A204.1 (cell line): ENCODE results near the gene ATE1.
"Not testable (repeated sequence)": the region's sequence is repeated elsewhere in the genome, so short reads cannot be mapped to it uniquely, and the experiment has no call there.

ENCODE experiments used
- FAIRE-seq: peaks from 2 replicates; lab custom pipeline; 2012; peaks lifted over from hg19 to GRCh38; lab: Jason Lieb, UNC

The ATE1 gene

GRCh38 chr10:121828045-121828444, 99.8 kb downstream of the ATE1 start:
- no peak for FAIRE-seq

- not testable (repeated sequence) for FAIRE-seq
Observed at GRCh38 chr10:121826773-121827172, 101.1 kb downstream of the ATE1 start.

GRCh38 chr10:121823993-121824463, 103.8 kb downstream of the ATE1 start:
- FAIRE-seq = peak; percentile 90

GRCh38 chr10:121822724-121823123, 105.1 kb downstream of the ATE1 start:
- no peak for FAIRE-seq

- no peak for FAIRE-seq
Observed at GRCh38 chr10:121822180-121822579, 105.7 kb downstream of the ATE1 start.

- FAIRE-seq = peak; percentile 35
Observed at GRCh38 chr10:121819049-121819448, 108.8 kb downstream of the ATE1 start.

- FAIRE-seq = no peak
Observed at GRCh38 chr10:121818599-121818998, 109.2 kb downstream of the ATE1 start.

- peak; percentile 40 for FAIRE-seq
Observed at GRCh38 chr10:121816197-121816596, 111.6 kb downstream of the ATE1 start.

GRCh38 chr10:121813857-121814256, 114.0 kb downstream of the ATE1 start:
- no peak for FAIRE-seq

- no peak for FAIRE-seq
Observed at GRCh38 chr10:121813211-121813815, 114.5 kb downstream of the ATE1 start.

GRCh38 chr10:121812031-121812430, 115.8 kb downstream of the ATE1 start:
- FAIRE-seq = no peak

- no peak for FAIRE-seq
Observed at GRCh38 chr10:121811386-121811785, 116.4 kb downstream of the ATE1 start.

- FAIRE-seq = no peak
Observed at GRCh38 chr10:121808835-121809234, 119.0 kb downstream of the ATE1 start.

GRCh38 chr10:121804460-121804859, 123.4 kb downstream of the ATE1 start:
- no peak for FAIRE-seq

- FAIRE-seq = no peak
Observed at GRCh38 chr10:121803611-121804010, 124.2 kb downstream of the ATE1 start.

GRCh38 chr10:121800831-121801230, 127.0 kb downstream of the ATE1 start:
- no peak for FAIRE-seq

- FAIRE-seq = no peak
Observed at GRCh38 chr10:121800146-121800545, 127.7 kb downstream of the ATE1 start.

- no peak for FAIRE-seq
Observed at GRCh38 chr10:121797490-121797889, 130.3 kb downstream of the ATE1 start.

GRCh38 chr10:121796342-121796741, 131.5 kb downstream of the ATE1 start:
- FAIRE-seq = no peak

- no peak for FAIRE-seq
Observed at GRCh38 chr10:121792198-121792597, 135.6 kb downstream of the ATE1 start.

GRCh38 chr10:121791761-121792160, 136.1 kb downstream of the ATE1 start:
- no peak for FAIRE-seq

GRCh38 chr10:121788717-121789116, 139.1 kb downstream of the ATE1 start:
- no peak for FAIRE-seq

GRCh38 chr10:121788115-121788514, 139.7 kb downstream of the ATE1 start:
- no peak for FAIRE-seq

- no peak for FAIRE-seq
Observed at GRCh38 chr10:121787169-121787568, 140.7 kb downstream of the ATE1 start.
